GM21619 (cell line): ENCODE measurements around the gene CCDC121.

Experiments used
- ATAC-seq: cut with Tn5 transposase; IDR thresholded peaks from one replicate; pipeline ENCODE4 v1.9.1; 2021; ENCODE audit not compliant: unreplicated experiment

Gene CCDC121

DNA sequence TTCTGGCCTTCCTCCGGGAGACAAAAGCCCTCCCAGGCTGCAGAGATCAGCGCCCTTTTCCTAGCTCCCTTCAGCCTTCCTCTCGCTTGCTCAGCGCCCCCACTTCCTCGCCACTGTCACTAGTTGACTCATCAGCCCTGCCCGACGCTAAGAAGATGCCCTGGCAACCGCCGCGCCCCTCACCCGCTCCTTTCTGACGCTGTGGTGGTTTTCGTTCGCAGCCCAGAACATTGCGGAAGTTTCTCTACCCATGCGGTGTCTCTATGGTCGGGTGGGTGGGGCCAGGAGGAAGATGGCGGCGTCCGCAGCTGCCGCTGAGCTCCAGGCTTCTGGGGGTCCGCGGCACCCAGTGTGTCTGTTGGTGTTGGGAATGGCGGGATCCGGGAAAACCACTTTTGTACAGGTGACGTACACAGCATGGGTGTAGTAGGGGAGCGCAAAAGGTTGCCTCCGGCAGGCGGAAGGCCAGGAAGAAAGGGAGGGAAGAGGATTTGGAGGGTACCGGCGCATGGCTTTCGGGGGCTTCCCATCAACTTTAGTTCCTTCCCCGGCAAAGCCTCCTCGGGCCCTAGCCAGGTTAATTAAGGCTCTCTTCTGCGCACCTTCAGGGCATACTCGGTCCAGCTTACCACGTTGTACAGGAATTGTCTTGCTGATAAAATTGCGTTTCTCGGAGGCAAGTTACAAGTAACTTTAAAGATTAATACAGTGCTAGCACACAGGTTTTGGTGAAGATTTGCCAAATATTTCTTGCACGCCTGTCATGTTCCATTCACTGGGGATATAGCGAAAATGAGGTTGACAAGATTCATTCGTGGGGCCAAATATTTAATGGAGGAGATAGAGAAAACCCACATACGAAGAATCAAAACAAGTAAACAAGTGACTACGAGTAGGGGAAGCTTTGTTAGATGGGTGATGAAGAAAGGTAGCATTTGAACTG is at the start of gene CCDC121, which contains the start of gene GPN1:
TSS of gene CCDC121 (minus strand) at position 246 of the 943 bp plus-strand sequence. CDS start 1,213 bp downstream, outside the sequence.
TSS of gene GPN1 (plus strand) at position 284 of the 943 bp plus-strand sequence. CDS start at position 293, 9 bp downstream.
- peak; percentile 98 for ATAC-seq

GRCh38 chr2:27672723-27673486 is 44.1 kb upstream of the CCDC121 start:
- no peak for ATAC-seq

DNA sequence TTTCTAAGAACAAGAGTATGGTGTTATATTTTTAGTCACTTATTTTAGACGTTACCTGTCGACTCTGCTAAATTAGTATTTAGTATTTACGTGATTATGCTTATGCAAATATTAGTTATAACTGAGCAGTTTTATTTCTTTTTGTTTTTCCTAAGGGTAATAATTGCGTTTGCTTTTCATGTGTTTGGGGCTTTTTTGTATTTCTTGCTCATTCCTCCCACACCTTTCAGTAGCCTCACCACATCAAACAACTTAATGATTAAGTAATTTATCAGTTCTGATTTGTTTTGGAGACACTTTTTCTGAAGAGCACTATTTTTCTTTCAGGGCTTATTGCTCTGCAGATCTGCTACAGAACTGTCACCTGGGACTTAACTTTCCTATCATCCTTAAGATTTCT is 42.4 kb upstream of the CCDC121 start:
- no peak for ATAC-seq

DNA sequence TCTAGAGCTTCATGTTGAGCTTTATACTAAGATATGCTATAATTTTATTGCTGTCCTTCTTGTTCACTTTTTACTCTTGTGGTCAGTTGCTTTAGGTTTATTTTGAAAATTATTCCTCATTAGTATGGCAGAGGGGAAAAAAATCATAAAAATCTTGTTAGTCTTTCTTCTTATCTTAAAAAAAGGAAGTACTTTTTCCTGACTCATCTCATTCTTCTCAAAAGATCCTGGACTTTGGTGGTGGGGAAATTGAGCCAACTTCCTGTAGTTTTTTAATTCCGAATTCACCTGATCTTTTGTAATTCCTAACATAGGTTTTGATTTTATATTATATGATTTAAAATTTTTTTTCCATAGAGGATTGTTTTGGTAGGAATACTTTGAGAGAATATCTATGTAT is 38.6 kb upstream of the CCDC121 start:
- no peak for ATAC-seq

- ATAC-seq, result no peak
Observed at GRCh38 chr2:27664622-27665363, 36.0 kb upstream of the CCDC121 start.

- peak; percentile 10 for ATAC-seq
Observed at GRCh38 chr2:27664154-27664574, 35.4 kb upstream of the CCDC121 start.

DNA sequence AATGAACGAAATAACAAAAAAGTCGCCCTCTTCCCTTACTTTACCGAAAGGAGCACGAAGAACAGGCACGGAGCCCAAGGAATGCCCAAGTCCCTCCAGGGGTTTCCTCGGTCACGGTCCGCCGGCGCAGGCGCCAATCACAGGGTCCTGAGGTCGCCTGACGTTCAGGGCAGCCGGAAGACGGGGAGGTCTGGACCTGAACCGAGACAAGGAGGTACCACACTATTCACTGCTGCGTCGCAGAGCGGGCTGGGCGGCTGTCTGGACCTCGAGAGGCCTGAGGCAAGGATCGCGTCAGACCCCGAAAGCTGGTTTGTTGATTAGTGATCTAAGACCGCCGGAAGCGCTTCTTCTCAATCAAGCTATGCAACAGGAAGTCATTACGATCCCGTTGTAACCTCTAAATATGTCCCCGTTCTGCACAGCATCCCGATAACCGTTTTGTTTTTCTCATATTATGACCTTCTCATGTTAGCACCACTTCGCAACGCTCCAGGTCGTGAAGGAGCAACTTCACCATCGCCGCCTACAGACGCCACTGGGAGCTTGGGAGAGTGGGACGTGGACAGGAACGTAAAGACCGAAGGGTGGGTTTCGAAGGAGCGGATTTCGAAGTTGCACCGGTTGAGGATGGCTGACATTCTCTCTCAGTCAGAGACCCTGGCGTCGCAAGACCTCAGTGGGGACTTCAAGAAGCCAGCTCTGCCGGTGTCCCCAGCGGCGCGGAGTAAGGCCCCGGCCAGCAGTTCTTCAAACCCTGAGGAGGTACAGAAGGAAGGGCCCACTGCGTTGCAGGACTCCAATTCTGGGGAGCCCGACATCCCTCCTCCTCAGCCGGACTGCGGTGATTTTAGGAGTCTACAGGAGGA is 34.7 kb upstream of the CCDC121 start, which contains the start of the genes SLC4A1AP and SUPT7L:
TSS of gene SLC4A1AP (plus strand) at position 605 of the 869 bp plus-strand sequence. CDS start at position 631, 26 bp downstream.
TSS of gene SUPT7L (minus strand) at position 330 of the 869 bp plus-strand sequence. CDS start 1,422 bp downstream, outside the sequence.
- ATAC-seq, result peak; percentile 73

DNA sequence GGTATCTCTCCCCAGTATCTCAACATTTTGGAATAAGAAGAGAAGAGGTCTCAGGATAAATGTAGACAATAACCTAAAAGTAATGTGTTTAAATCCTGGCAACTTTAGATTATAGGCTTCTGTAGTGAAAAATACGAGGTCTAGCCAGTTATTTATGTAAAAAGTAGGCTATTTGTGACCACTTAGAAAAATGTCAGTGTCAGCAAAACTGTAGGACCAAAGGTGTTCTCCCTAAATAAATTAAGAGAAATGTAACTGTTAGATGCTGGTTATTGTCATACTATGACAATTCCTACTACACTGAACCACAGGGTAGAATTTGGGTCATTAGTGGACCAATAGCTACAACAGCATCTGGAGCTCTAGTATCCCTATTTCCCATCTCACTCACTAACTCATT is 32.6 kb upstream of the CCDC121 start:
- no peak for ATAC-seq

DNA sequence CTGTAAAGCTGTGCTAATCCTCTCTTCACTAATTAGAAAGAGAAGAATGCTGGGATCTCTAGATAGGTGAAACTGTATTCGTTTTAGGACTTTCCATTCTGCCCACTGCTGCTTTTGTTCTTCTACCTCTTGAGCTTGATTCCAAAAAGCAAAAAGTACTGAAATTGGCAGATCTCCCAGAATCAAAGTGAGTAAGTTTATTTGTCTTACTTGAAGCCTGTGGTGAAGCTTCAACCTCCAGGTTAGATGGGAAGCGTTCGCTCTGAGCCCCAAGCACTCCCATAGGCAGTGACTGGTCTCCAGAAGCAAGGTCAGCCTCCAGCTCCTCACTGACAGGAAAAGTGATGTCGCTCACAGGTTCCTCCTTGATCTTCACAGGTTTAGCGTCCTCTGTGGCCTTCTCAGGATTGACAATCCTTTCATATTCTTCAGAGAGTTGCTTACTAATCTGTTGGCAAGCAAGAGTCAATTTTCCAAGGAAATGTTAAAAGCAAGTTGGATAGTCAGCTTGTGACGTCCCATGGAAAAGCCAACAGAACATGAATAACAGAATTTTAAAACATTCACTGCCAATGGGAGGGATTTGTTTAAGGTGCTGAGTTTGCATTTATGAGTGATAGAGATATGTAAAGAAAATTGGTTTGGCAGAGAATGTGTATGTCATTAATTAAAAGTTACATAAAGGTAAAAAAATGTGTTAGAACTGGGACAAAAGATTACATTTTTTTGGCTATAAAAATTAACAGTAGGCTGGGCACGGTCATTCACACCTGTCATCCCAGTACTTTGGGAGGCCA is 26.5 kb upstream of the CCDC121 start:
- no peak for ATAC-seq

GRCh38 chr2:27653397-27653796 is 24.6 kb upstream of the CCDC121 start:
- ATAC-seq, result no peak

- no peak for ATAC-seq
Observed at GRCh38 chr2:27652790-27653189, 24.0 kb upstream of the CCDC121 start.

GRCh38 chr2:27652341-27652740 is 23.5 kb upstream of the CCDC121 start:
- no peak for ATAC-seq

DNA sequence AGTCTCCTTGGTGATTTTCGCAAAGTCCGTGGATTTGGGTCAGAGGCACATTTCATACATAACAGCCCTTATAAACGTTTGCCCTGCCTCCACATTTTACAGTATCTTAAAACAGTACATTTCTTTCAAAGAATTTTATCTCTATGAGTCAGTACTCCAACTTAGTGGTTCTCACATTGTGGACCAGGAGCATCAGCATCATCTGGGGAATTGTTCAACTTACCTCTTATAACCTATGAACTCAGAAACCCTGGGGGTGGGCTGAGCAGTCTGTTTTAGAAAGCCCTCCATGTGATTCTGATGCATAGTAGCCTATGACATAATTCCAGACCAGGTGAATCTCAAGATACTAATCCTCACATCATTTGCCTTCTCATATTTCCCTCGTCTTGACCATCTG is 22.2 kb upstream of the CCDC121 start:
- no peak for ATAC-seq

DNA sequence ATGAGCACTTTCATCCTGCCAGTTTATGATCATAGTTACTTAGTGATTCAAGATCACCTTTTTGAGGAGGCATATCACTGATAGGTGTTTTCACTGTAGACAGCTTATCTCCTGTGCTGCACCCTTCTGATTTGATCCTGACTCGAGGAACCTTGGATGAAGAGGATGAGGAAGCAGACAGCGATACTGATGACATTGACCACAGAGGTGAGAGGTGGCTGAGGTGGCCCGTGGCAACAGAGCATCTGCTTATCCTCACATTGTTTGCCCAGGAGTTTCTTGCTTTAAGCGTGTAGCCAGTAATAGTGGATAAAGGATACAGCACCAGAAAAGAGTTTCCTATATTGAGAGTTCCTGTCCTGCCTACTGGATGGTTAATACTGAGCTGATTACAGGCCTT is 18.9 kb upstream of the CCDC121 start:
- ATAC-seq, result no peak

DNA sequence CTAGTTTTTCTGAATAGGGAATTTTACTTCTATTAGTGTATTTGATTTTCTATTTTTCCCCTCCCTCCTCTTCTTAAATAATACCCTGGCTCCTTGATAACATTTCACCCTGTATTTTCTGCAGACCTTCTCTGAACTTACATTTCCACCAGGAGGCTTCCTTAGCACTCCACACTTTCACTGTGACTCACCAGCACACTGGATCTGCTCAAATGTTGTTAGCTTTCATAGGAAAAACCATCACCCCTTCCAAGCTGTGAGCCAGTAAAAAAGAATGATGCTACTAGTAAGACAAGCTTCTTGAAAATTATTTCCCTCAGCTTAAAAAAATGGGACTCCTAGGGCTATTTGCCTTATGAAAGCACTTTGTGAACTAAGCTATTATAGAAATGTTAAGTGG is 18.5 kb upstream of the CCDC121 start:
- ATAC-seq, result no peak

DNA sequence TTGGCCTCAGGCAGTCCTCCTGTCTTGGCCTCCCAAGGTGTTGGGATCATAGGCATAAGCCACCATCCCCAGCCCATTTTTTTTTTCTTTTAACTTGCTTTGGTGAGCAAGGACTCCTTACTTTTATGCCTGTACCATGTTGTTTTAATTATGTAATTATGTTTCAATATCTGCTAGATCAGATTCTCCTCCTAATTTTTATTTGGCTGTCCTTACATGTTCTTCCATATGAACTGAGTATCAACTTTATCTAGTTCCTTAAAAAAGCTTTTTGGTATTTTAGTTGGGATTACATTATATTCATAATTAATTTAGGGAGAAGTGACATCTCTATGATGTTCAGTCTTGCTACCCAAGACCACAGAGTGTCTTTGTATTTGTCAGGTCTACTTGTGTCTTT is 16.4 kb upstream of the CCDC121 start:
- ATAC-seq, result no peak

- ATAC-seq, result no peak
Observed at GRCh38 chr2:27640722-27641245, 12.0 kb upstream of the CCDC121 start.

DNA sequence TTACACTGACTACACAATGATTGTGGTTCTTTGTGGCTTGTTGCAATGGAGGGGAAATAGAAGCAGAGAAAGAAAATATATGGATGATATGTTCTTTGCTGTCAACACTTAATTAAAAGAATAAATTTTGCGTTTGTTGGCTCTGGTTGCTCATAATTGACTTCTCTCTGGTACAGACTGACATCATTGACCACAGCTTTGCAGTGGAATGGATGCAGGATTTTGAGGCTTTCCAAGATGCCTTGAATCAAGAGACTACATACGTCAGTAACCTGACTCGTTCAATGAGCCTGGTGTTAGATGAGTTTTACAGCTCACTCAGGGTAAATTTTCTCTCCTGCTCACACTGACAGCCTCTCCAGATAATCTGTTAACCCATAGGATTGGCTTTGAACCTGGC is 9.9 kb upstream of the CCDC121 start:
- ATAC-seq, result no peak
